ENCODE data around the gene MTHFD1L.

- TF ChIP-seq CHD4 (IDR thresholded peaks at IDR 0.05; ENCODE audit: insufficient read depth, insufficient replicate concordance, low read depth, low read length, poor library complexity, severe bottlenecking) (no peak), ZNF184 (CRISPR knock-in tag; IDR thresholded peaks at IDR 0.05) (no peak), SMARCC2 (IDR thresholded peaks at IDR 0.05; ENCODE audit: low read depth) (no peak), POLR2A (conservative IDR thresholded peaks at IDR 0.05) (no peak), BRD4 (IDR thresholded peaks at IDR 0.05) (no peak), HDAC1 (IDR thresholded peaks at IDR 0.05) (no peak)
These were observed 478 bp upstream of the MTHFD1L start for GRCh38 chr6:150865043-150865405.

Measured in K562 (cell line).